ENCODE measurements around the gene MAGOH.

- TF ChIP-seq USF2 (IDR thresholded peaks at IDR 0.05; ENCODE audit: borderline replicate concordance, low read depth, low read length) (no peak), CTCF (IDR thresholded peaks at IDR 0.05) (no peak), REST (IDR thresholded peaks at IDR 0.05; ENCODE audit: low read depth, low read length) (no peak), RXRA (IDR thresholded peaks at IDR 0.05; ENCODE audit: borderline replicate concordance, low read depth) (no peak), EZH2phosphoT487 (IDR thresholded peaks at IDR 0.05; ENCODE audit: borderline replicate concordance, low read depth) (no peak), ZBTB33 (IDR thresholded peaks at IDR 0.05; ENCODE audit: borderline replicate concordance, low read depth) (no peak)
These were observed 36.3 kb upstream of the MAGOH start for GRCh38 chr1:53274541-53275185.
